HAP-1 (cell line): ENCODE results near the gene TEX10.
A peak's percentile ranks its signal among the peaks of the same experiment; 100 is the strongest.
"Not testable (repeated sequence)": the region's sequence is repeated elsewhere in the genome, so short reads cannot be mapped to it uniquely, and the experiment has no call there.

Experiments used
- DNase-seq, 2 experiments: peaks; one replicate each; pipeline ENCODE4 v3.0.0-alpha.2; 2016 to 2020; ENCODE audit warnings: low spot score in 2 of 2
- H3K27me3 ChIP-seq: fragments of 250-450 bp; sonication (Bioruptor Pico); 2 replicates; pipeline ENCODE4 v1.5.1; 2020; ENCODE audit warnings: low read depth, mild to moderate bottlenecking, moderate library complexity
- H3K36me3 ChIP-seq: fragments of 250-450 bp; sonication (Bioruptor Pico); replicated peaks from 2 replicates; pipeline ENCODE4 v1.5.1; 2020; ENCODE audit warnings: mild to moderate bottlenecking
- H3K4me1 ChIP-seq: fragments of 250-450 bp; sonication (Bioruptor Pico); 2 replicates; pipeline ENCODE4 v1.5.1; 2020; ENCODE audit warnings: mild to moderate bottlenecking
- H3K4me3 ChIP-seq: fragments of 250-450 bp; sonication (Bioruptor Pico); 2 replicates; pipeline ENCODE4 v1.5.1; 2020; ENCODE audit warnings: mild to moderate bottlenecking, moderate library complexity
- H3K9me3 ChIP-seq: fragments of 250-450 bp; sonication (Bioruptor Pico); 2 replicates; pipeline ENCODE4 v1.5.1; 2020; ENCODE audit warnings: mild to moderate bottlenecking, moderate library complexity
- in situ Hi-C: fragments of 300-500 bp; cut with MboI; formaldehyde crosslinking; loops from 3 replicates; pipeline ENCODE4 v1.14.3; 2020; ENCODE audit warnings: low sequenced_read_pairs, inconsistent platforms, mixed read lengths

The TEX10 gene

GRCh38 chr9:100352727-100353505, at the start of gene TEX10:
TSS of gene TEX10 (minus strand) at chr9:100352942. CDS start at chr9:100349363, 3,579 bp downstream.
- peak; percentile 84 to 95 for DNase-seq
- peaks cover 7% of the 10 kb centered on the region; the same call in 1 of the 2 replicates for H3K36me3 ChIP-seq
- peak within 1 kb of the TSS; percentile 77 for H3K4me3 ChIP-seq
- peaks cover 8% of the 10 kb centered on the region; the same call in 1 of the 2 replicates for H3K9me3 ChIP-seq
- peaks cover 21% of the 10 kb centered on the region for H3K4me1 ChIP-seq
- in situ Hi-C loops: no loop called here
- H3K27me3 ChIP-seq: no peaks in the 10 kb centered on the region

GRCh38 chr9:100401042-100401441, 48.3 kb upstream of the TEX10 start:
- no peaks in the 10 kb centered on the region for H3K27me3 ChIP-seq
- no peak overlapping the region for H3K4me3 ChIP-seq
- H3K36me3 ChIP-seq: no peaks in the 10 kb centered on the region
- no peaks in the 10 kb centered on the region for H3K9me3 ChIP-seq
- no peak for DNase-seq
- in situ Hi-C loops: no loop called here
- H3K4me1 ChIP-seq: no peaks in the 10 kb centered on the region

GRCh38 chr9:100397529-100398266, 45.0 kb upstream of the TEX10 start:
- H3K4me1 ChIP-seq: no peaks in the 10 kb centered on the region
- H3K9me3 ChIP-seq: no peaks in the 10 kb centered on the region
- in situ Hi-C loops: no loop called here
- H3K36me3 ChIP-seq: no peaks in the 10 kb centered on the region
- H3K4me3 ChIP-seq: no peak overlapping the region
- DNase-seq: no peak
- no peaks in the 10 kb centered on the region for H3K27me3 ChIP-seq

GRCh38 chr9:100396769-100397168, 44.0 kb upstream of the TEX10 start:
- no peak for DNase-seq
- H3K36me3 ChIP-seq: no peaks in the 10 kb centered on the region
- H3K9me3 ChIP-seq: no peaks in the 10 kb centered on the region
- no peaks in the 10 kb centered on the region for H3K27me3 ChIP-seq
- H3K4me3 ChIP-seq: no peak overlapping the region
- no peaks in the 10 kb centered on the region for H3K4me1 ChIP-seq
- in situ Hi-C loops: no loop called here

GRCh38 chr9:100394816-100395215, 42.1 kb upstream of the TEX10 start:
- Histone ChIP-seq H3K9me3 (no peaks in the 10 kb centered on the region), H3K36me3 (no peaks in the 10 kb centered on the region), H3K27me3 (no peaks in the 10 kb centered on the region), H3K4me1 (no peaks in the 10 kb centered on the region), H3K4me3 (no peak overlapping the region)
- DNase-seq: no peak
- in situ Hi-C loops: no loop called here

- no peaks in the 10 kb centered on the region for H3K36me3 ChIP-seq
- DNase-seq: no peak
- H3K4me1 ChIP-seq: no peaks in the 10 kb centered on the region
- no peaks in the 10 kb centered on the region for H3K9me3 ChIP-seq
- H3K27me3 ChIP-seq: no peaks in the 10 kb centered on the region
- no peak overlapping the region for H3K4me3 ChIP-seq
- in situ Hi-C loops: no loop called here
Observed at GRCh38 chr9:100394032-100394695, 41.4 kb upstream of the TEX10 start.

GRCh38 chr9:100392989-100393388, 40.2 kb upstream of the TEX10 start:
- H3K4me1 ChIP-seq, in situ Hi-C loops, H3K4me3 ChIP-seq, H3K27me3 ChIP-seq, H3K9me3 ChIP-seq, DNase-seq, H3K36me3 ChIP-seq: not testable (repeated sequence)

GRCh38 chr9:100379862-100380261, 27.1 kb upstream of the TEX10 start:
- in situ Hi-C loops: no loop called here
- DNase-seq: no peak
- Histone ChIP-seq H3K27me3 (no peaks in the 10 kb centered on the region), H3K4me3 (no peak overlapping the region), H3K9me3 (no peaks in the 10 kb centered on the region), H3K36me3 (no peaks in the 10 kb centered on the region), H3K4me1 (no peaks in the 10 kb centered on the region)

- DNase-seq: no peak
Observed at GRCh38 chr9:100377015-100377414, 24.3 kb upstream of the TEX10 start.

GRCh38 chr9:100375658-100376057, 22.9 kb upstream of the TEX10 start:
- H3K36me3 ChIP-seq: no peaks in the 10 kb centered on the region
- no peaks in the 10 kb centered on the region for H3K27me3 ChIP-seq
- in situ Hi-C loops: no loop called here
- no peak for DNase-seq
- H3K4me1 ChIP-seq: no peaks in the 10 kb centered on the region
- no peaks in the 10 kb centered on the region for H3K9me3 ChIP-seq
- H3K4me3 ChIP-seq: no peak overlapping the region

More at GRCh38 chr9:100377015-100377414, 24.3 kb upstream of the TEX10 start:
- no peak overlapping the region for H3K4me3 ChIP-seq
- H3K9me3 ChIP-seq: no peaks in the 10 kb centered on the region
- in situ Hi-C loops: no loop called here
- H3K27me3 ChIP-seq: no peaks in the 10 kb centered on the region
- H3K4me1 ChIP-seq: no peaks in the 10 kb centered on the region
- H3K36me3 ChIP-seq: no peaks in the 10 kb centered on the region

GRCh38 chr9:100372648-100373047, 19.9 kb upstream of the TEX10 start:
- Histone ChIP-seq H3K4me1 (peaks cover 7% of the 10 kb centered on the region), H3K9me3 (no peaks in the 10 kb centered on the region), H3K36me3 (no peaks in the 10 kb centered on the region), H3K4me3 (no peak overlapping the region), H3K27me3 (no peaks in the 10 kb centered on the region)
- in situ Hi-C loops: no loop called here
- no peak for DNase-seq

GRCh38 chr9:100370064-100370723, 17.5 kb upstream of the TEX10 start:
- H3K36me3 ChIP-seq: no peaks in the 10 kb centered on the region
- no peaks in the 10 kb centered on the region for H3K27me3 ChIP-seq
- in situ Hi-C loops: no loop called here
- no peak for DNase-seq
- H3K9me3 ChIP-seq: no peaks in the 10 kb centered on the region
- peaks cover 11% of the 10 kb centered on the region for H3K4me1 ChIP-seq
- H3K4me3 ChIP-seq: no peak overlapping the region

- Histone ChIP-seq H3K36me3 (no peaks in the 10 kb centered on the region), H3K4me3 (no peak overlapping the region), H3K27me3 (no peaks in the 10 kb centered on the region), H3K9me3 (no peaks in the 10 kb centered on the region), H3K4me1 (peaks cover 11% of the 10 kb centered on the region)
- in situ Hi-C loops: no loop called here
- DNase-seq: peak; percentile 17 to 65
Observed at GRCh38 chr9:100368672-100369071, 15.9 kb upstream of the TEX10 start.
